ENCODE data around the gene COPA.
"Not testable (repeated sequence)": the region's sequence is repeated elsewhere in the genome, so short reads cannot be mapped to it uniquely, and the experiment has no call there.

Gene COPA

GRCh38 chr1:160308451-160309184 lies 34.4 kb downstream of the COPA start:
- H3K4me3 ChIP-seq (ENCODE audit: low read length): no peak overlapping the region
- TF ChIP-seq CTCF (conservative IDR thresholded peaks at IDR 0.05; ENCODE audit: low read depth, low read length): no peak
- DNase-seq (ENCODE audit: low read depth): no peak

- no peak for TF ChIP-seq CTCF (conservative IDR thresholded peaks at IDR 0.05; ENCODE audit: low read depth, low read length)
- no peak for DNase-seq (ENCODE audit: low read depth)
- no peak overlapping the region for H3K4me3 ChIP-seq (ENCODE audit: low read length)
Measured at GRCh38 chr1:160307118-160307791, 35.8 kb downstream of the COPA start.

GRCh38 chr1:160300173-160300572 lies 42.9 kb downstream of the COPA start:
- no peak for TF ChIP-seq CTCF (conservative IDR thresholded peaks at IDR 0.05; ENCODE audit: low read depth, low read length)
- no peak for DNase-seq (ENCODE audit: low read depth)
- no peak overlapping the region for H3K4me3 ChIP-seq (ENCODE audit: low read length)

GRCh38 chr1:160296036-160296435 lies 47.0 kb downstream of the COPA start:
- TF ChIP-seq CTCF (conservative IDR thresholded peaks at IDR 0.05; ENCODE audit: low read depth, low read length): no peak
- H3K4me3 ChIP-seq (ENCODE audit: low read length): no peak overlapping the region
- no peak for DNase-seq (ENCODE audit: low read depth)

GRCh38 chr1:160293020-160293968 lies 49.8 kb downstream of the COPA start:
- DNase-seq (ENCODE audit: low read depth): no peak
- TF ChIP-seq CTCF (conservative IDR thresholded peaks at IDR 0.05; ENCODE audit: low read depth, low read length): no peak
- H3K4me3 ChIP-seq (ENCODE audit: low read length): no peak overlapping the region

GRCh38 chr1:160291248-160292220 lies 51.5 kb downstream of the COPA start:
- DNase-seq (ENCODE audit: low read depth): peak; percentile 38
- peak; percentile 85 for TF ChIP-seq CTCF (conservative IDR thresholded peaks at IDR 0.05; ENCODE audit: low read depth, low read length)
- no peak overlapping the region for H3K4me3 ChIP-seq (ENCODE audit: low read length)

- DNase-seq (ENCODE audit: low read depth): not testable (repeated sequence)
Measured at GRCh38 chr1:160287769-160288168, 55.3 kb downstream of the COPA start.

More at GRCh38 chr1:160287769-160288168, 55.3 kb downstream of the COPA start:
- H3K4me3 ChIP-seq (ENCODE audit: low read length): not testable (repeated sequence)

All from retinal pigment epithelial cell (primary cell).